ENCODE results near the gene TEX54.
"Not testable (repeated sequence)": the region's sequence is repeated elsewhere in the genome, so short reads cannot be mapped to it uniquely, and the experiment has no call there.

TEX54 gene

DNA sequence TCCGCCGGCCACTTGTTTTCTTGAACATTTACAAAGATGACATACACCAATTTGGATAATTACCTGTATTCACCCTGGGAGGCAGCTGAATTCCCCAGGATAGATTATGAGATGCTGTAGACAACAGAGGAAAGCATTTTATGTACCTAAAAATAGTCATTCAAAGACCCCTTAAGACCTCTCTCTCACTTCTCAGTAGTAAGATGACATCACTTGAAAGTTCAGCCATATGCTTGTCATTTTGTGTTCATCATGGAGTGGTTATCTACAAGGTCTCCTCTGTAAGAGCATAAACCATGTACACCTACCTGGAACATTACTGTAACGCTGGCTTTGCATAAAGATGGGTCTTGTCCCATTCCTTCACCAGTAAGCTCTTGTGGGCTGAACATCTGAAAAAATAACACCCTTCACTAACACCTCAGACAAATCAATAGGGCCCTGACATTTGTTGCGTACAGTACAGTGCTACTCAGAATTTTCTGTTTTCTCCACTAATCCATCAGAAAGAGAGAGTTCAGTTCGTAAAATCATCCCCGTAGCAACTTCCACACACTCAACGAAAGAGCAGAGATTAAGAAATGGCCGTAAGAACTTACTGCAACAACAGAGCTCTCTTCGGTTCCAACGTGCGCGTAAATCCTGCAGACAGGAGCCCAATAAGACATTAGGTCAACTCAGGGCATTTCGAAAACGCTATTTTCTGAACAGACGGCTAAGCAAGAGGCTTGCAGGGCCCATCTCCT, 22.4 kb upstream of the TEX54 start:
- DNase-seq: no peak

DNA sequence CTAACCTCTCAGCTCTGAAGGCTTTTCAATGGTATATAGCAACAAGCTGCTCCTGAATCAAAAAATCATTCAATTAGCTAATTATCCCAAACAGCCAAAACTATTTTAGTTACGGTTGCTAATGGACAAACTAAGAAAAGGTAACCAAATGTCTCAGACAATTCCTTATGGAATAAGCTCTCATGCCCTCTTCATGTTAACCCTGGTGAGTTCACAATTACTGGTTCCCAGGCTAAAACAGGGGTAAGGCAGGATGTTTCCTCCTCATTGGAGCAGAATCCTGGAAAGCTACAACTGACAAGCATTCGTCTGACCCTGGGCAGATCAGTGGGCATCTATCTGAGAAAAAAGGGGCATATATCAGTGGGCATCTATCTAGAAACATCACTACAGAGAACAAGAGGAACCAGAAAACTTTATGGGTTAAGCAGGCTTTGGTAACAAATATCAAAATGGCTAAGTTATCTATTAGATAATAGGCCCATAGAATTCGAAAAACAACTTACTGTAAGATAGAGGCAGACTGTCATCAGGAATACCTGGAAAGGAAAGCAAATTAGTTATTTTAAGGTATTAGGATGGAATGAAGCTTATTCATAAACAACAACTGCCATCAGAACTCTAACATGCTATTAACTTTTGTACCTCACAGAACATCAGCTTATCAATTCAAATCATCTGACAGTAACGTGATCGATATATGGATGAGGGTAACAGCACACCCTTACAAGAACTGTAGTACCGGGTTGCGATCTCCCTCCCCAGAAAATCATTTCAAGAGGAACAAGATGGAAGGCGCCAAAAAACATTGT, 21.6 kb upstream of the TEX54 start:
- DNase-seq: no peak

DNA sequence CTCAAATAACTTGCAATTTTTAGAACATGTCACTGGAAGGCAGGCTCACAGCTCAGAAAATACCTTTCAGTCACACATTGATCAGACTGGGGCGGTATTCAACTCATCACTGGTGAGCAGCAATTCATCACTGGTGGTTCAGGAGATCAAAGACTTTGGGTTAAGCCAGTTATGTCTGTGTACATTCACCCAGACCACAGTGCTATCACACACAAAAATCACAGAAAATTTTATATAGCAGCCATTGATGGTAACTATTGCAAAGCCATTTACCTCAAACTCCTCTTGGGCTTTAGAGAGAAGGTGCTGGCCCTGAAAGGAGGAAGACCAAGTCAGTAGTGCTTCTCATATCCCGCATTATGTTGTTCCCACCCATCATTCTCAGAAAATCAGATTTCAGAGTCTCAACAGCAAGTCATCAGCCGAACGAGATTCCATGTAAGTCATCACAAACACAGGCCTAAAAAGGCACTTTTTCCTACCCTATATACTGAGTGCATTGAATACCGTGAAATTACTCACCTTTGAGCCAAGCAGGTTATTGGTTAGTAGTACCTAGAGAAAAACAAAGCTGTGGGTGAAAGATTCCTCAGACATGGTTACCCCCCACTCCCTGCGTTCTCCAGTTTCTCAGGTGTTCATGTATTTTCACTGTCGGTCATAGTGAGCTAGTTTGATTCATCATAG, 20.8 kb upstream of the TEX54 start:
- DNase-seq: no peak

DNA sequence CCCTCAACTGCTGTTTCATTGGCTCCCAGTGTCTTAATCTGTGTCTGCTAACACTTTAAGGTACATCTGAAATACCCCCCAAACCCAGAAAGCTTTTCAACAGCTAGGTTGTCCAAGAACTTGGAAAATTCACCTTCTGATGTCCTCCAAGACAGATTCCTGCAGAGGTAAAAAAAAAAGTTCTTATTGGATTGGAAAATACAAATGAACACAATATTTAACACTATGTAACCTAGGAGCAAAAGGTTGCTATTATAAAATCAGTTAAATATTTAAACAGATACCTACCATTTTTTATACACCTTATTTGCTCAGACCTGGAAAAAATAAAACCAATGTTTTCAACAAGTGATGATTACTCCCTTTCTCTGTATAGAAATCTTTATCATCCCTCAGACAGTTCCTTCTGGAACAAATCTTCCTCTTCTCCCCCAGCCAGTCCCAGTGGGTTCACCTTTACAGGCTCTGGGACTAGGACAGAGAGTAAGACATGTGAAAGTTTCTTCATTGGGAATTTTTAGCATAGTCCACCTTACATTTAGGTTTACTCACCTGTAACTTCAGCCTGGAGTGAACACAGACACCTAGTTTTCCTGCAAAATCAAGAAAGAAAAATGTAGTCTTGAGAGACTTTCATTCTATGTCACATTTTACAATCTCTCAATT, 20.0 kb upstream of the TEX54 start:
- DNase-seq: no peak

DNA sequence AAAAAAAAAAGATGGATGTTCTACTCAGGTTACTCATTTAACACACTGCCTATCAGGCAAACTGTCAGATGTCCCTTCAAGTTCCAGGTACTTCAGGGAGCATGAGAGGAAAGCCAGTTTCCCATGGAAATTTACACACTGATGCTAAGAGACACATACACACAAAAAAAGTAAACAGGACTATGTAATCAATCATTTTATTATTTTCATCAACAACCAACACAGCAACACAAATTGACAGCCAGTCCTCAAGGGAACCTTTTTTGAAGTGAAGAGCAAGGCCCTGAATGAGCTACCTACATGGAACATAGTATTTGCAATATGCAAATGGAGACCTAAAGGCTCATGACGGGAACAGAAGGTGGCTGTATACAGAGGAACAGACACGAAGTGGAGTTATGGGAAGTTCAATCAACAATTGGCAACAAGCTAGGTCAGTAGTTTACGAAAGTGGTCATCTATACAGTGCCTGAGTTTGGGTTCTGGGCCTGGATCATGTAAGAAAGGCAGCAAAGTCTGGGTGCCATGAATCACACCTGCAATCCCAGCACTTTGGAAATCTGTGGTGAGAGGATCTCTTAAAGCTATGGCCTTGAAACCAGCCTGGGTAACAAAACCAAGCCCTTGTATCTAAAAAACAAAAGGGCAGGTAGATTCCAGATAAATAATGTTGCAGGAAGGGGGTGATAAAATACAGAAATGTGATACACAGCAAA, 19.3 kb upstream of the TEX54 start:
- DNase-seq: no peak

DNA sequence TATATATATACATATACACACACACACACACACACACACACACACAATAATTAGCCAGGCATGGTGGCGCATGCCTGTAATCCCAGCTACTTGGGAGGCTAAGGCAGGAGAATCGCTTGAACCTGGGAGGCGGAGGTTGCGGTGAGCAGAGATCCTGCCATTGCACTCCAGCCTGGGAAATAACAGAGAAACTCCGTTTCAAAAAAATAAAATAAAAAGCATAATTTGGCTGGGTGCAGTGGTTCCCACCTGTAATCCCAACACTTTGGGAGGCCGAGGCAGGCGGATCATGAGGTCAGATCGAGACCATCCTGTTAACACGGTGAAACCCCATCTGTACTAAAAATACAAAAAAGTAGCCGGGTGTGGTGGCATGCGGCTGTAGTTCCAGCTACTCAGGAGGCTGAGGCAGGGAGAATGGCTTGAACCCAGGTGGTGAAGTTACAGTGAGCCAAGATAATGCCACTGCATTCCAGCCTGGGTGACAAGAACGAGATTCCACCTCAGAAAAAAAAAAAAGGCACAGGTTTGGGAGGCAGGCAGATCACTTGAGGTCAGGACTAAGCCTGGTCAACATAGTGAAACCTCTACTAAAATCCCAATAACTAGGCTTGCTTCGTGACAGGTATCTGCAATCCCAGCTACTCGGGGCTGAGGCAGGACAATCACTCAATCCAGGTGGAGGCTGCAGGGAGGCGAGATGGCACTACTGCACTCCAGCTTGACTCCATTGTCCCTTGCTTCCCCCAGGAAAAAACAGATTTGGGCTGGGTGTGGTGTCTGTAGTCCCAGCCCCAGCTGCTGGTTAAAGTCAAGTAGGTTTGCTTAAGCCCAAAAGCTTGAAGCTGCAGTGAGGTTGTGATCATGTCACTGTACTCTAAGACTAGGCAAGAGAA, 18.5 kb upstream of the TEX54 start:
- DNase-seq: no peak

DNA sequence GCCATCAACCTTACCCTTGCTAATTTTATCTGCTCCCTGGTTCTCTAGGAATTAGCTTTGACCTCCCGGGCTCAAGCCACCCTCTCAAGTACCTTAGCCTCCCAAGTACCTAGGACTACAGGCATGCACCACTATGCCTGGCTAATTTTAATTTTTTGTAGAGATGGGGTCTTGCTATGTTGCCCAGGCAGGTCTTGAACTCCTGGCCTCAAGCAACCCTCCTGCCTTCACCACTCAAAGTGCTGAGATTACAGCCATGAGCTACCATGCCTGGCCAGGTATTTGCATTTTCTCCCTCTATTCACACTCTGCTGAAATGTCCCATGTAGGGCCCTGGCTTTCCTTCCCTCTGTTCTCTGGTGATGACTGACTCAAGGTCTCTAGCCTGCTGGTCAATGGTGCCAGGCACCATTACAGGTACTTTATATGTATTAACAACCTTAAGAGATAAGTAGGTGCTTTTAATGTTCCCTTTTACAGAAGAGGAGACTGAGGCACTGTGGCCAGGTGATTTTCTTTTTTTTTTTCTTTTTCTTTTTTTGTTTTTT, 15.2 kb upstream of the TEX54 start:
- no peak for DNase-seq

DNA sequence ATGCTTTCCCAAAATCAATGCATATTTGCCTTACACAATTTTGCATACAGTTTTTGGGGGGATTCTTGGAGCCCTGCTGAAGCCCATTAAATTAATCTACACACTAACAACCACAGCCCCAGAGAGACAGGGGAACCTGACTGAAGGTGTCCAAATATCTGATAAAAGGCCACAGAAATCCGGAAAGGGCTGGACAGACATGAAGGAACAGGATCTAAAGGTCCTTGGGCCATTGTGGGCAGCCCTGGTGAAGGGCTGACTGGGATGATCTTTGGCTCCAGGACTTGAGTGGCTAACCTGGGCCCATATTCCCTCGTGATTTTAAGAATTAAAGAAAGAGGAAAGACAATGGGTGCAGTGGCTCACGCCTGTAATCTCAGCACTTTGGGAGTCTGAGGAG, 13.5 kb upstream of the TEX54 start:
- DNase-seq: no peak

DNA sequence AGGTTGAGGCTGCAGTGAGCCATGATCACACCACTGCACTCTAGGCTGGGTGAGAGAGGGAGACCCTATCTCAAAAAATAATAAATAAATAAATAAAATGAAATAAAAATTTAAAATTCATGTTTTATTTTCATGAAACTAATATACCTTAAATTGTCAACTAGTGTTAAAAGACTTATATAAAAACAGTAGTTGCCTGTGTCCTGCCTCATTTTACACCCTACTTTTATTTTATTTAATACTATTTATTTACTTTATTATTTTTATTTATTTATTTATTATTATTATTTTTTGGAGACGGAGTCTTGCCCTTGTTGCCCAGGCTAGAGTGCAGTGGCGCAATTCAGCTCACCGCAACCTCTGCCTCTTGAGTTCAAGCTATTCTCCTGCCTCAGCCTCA, 11.5 kb upstream of the TEX54 start:
- no peak for DNase-seq

DNA sequence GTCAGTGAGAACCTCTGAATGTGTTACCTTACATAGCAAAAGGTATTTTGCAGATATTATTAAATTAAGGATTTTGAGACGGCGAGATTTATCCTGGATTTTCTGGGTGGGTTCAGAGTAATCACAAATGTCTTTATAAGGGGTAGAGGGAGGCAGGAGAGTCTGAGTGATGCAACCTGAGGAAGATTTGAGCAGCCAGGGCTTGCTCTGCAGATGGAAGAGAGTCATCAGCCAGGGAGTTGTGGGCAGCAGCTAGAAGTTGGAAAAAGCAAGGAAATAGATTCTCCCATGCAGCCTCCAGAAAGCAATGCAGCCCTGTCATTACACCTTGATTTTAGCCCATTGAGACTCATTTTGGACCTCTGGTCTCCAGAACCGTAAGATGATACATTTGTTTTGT, 10.8 kb upstream of the TEX54 start:
- no peak for DNase-seq

DNA sequence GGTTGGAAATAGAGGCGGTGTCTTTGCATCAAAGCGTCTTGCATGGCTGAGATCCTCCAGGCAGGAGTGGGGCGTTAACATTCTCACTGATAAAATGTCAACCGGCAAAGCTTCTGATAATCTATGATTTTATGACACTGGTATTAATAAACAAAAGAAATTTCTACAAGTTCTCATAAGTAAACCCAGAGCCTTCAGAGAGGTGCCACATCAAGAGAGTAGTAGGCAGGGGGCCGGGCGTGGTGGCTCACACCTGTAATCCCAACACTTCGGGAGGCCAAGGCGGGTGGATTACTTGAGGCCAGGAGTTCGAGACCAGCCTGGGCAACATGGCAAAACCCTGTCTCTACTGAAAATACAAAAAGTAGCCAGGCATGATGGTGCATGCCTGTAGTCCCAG, 10.2 kb upstream of the TEX54 start:
- DNase-seq: not testable (repeated sequence)

DNA sequence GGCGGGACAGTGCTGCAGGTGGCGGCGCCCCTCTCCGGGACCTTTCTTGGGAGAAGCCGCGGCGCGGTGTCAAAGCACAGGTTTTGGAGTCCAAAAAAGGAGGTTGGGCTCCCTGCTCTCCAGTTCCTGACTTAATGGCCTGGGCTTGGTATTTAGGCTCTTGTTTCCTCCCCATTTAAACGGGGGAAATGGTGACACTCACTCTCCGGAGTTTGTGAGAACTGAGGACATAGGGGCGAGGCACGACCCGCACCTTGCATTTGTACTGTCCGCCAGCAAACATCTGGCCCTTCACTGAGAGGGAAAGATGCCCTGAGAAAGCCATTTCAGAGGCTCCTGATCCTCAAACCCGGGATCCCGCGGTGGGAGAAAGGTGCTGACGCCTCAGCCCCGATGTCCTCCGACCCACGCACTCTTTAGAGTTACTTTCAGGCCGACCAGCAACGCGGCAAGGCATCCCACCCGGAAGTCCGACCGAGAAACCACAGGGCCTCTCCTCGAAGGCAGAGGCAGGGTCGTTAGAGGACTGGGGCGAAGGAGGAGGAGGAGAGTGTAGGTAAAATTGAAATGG, 9.6 kb upstream of the TEX54 start:
- DNase-seq: peak; percentile 35

DNA sequence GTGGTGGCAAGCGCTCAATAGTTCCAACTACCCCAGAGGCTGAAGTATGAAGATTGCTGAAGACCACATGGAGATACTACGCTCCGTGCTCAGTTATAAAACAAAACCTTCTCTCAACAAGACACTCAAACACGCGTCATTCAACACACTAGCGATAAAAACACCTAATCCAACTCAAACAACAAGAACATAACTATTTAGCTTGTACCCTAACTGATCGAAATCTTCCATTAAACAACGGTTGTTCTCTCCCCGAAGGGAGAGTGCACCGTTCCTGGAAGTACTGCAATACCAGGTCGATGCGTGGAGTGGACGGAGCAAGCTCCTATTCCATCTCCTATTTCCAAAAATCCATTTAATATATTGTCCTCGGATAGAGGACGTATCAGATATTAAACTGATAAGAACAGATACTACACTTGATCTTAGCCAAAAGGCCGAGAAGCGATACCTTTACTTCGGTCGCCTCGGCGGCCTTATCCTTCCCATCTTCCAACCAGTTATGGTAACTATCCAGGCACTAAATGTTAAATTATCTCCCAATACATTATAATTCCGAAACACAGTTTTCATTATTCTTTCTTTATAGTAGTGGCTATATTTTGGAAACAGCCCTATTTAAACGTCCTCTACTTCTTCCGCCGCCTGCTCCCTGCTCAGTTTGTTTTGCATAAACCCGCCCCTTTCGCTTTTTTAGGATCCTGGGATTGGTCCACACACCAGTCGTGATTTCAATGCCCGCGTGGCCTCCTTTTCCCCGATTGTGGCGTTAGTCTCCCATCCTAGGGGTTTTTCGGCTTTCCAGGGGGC, 8.9 kb upstream of the TEX54 start:
- peak; percentile 99 for DNase-seq

DNA sequence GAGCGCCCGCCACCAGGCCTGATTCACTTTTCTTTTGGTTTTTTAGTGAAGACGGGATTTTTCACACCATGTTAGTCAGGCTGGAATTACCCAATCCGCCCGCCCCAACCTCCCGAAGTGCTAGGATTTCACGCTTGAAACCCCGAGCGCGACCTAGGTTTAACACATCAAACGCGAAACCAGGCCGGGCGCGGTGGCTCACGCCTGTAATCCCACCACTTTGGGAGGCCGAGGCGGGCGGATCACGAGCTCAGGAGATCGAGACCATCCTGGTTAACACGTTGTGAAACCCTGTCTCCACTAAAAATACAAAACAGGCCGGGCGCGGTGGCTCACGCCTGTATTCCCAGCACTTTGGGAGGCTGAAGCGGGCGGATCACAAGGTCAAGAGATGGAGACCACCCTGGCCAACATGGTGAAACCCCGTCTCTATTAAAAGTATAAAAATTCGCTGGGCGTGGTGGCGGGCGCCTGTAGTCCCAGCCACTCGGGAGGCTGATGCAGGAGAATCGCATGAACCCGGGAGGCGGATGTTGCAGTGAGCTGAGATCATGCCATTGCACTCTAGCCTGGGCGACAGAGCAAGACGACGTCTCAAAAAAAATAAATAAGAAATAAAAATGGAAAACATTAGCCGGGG, 8.2 kb upstream of the TEX54 start:
- DNase-seq: peak; percentile 86

DNA sequence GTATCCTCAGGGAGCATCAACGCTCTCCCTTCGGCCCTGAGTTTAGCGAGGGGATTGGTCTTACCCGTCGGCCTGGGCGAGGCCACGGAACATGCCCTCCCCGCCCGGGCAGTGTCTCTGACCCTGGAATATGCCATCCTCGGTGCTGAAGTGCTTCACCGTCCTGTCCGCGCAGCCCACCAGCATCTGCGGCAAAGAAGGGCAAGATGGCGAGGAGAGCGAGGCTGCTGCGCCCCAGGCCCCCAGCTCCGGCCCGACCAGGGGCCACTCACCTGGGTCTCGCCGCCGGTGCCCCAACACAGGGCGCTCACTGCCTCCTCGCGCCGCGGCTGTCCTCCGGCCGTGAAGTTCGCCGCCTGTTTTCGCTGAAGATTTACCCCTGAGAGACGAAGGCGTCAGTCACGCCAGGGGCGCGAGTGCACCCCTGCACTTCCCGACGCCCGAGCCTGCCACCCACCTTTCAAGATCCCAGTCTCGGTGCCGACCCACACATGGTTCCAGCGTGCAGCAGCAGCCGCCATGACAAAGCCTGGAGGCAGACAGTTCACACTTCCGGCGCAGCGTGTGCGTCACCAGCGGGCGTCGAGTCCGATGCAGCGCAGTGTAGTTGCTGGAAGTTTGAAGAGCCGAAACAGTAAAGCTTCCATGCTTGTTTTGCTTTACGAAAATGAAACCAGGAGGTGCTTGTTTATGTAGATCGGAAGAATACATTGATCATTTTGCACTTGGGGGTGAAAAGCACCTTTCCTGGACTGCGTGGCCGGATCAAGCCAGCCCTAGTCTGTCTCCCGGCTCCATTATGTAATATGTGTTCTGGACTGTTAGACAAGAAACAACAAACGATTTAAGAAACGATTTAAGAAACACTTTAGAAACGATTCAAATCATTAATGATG, 6.7 kb upstream of the TEX54 start, which contains the start of gene WDR74:
TSS of gene WDR74 (minus strand) at position 541 of the 896 bp plus-strand sequence. CDS start at position 521, 20 bp downstream.
- peak; percentile 87 for DNase-seq

DNA sequence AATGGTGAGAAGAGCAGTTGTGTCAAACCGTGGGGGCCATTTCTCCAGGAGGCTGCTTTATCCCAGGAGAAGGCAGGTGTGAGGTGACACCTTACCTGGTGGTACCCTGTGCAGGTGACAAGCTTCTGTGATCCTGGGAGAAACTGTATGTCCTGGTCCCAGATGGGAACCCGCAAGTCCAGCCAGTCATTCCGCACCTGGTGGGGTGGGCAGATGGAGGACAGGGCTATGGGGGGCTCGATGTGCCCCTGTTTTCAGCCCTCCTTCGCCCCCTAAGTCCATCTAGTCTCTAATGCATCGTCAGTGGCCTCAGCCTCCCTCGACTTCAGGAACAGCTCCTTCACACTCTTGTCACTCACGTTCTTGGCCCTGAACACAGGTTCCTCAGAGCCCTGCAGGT, 2.7 kb upstream of the TEX54 start:
- DNase-seq: no peak

DNA sequence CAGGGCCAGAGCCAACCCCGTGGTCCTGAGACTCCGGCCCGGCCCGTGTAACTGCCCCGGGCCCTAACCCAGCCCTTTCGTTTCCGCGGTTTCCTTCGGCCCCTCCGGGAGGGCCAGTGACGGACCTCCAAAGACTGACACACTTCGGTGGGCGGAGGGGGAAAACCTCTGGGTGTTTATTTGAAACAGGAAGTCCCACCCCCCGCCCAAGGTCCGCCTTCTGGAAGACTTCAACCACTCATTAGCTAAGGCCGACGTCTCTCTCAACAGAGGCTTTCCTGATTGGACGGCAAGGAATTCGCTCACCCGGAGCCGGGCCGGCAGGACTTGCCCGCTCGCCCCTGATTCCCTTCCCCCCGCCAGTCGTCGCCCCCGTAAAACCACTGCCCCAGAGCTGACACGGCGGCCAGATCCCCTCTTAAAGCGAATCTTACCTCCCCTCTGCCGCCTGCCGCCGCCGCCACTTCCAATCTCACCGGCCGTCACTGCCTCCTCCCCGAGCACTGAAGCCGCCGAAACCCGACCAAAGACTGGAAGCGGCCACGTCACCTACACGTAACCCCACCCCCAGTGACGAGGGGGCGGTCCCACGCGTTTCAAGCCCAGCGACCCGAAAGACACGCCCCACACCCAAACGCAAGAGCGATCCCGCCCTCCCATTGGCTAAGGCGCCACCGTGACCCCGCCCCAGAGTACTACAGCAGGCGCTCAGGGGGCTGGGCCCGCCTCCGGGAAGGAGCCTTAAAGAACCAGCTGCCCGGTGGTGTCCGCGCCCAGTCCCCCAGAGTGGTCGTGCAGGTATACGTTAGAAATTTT, 913 bp downstream of the TEX54 start, which contains the start of gene STX5:
TSS of gene STX5 (minus strand) at position 532 of the 816 bp plus-strand sequence. CDS start 808 bp downstream, outside the sequence.
- peak; percentile 97 for DNase-seq
